HFFc6 (cell line): ENCODE results near the gene KCNIP3. TPM values are rescaled to one million over a fixed set of nuclear protein-coding genes. Genes with fewer than 3 reads are reported as not detected.

ENCODE experiments used
- DNase-seq: peaks from one replicate; pipeline ENCODE4 v3.0.0-alpha.2; 2018
- H3K27ac Mint-ChIP-seq: 2 replicates; pipeline ENCODE4 v1.8.0; 2020; ENCODE audit warnings: mild to moderate bottlenecking, mixed read lengths
- H3K27me3 Mint-ChIP-seq: 2 replicates; pipeline ENCODE4 v1.8.0; 2021; ENCODE audit warnings: mild to moderate bottlenecking, moderate library complexity, mixed read lengths; ENCODE audit not compliant: insufficient read depth
- H3K36me3 Mint-ChIP-seq: 2 replicates; pipeline ENCODE4 v1.8.0; 2021; ENCODE audit warnings: low read depth, mixed read lengths
- H3K4me1 Mint-ChIP-seq: 2 replicates; pipeline ENCODE4 v1.8.0; 2020; ENCODE audit warnings: low read depth, mixed read lengths
- H3K4me3 Mint-ChIP-seq: 2 replicates; pipeline ENCODE4 v1.8.0; 2020; ENCODE audit warnings: mild to moderate bottlenecking, moderate library complexity, mixed read lengths
- H3K9me3 Mint-ChIP-seq: 2 replicates; pipeline ENCODE4 v1.8.0; 2020; ENCODE audit warnings: mild to moderate bottlenecking, mixed read lengths
- CTCF ChIP-seq: fragments of 200-600 bp; sonication (generic); IDR thresholded peaks from 2 replicates; pipeline ENCODE4 v1.5.0; 2021; ENCODE audit warnings: antibody characterized with exemption, mild to moderate bottlenecking
- total RNA-seq, 6 experiments: library from RNA; stranded (reverse); fragmentation: NEBNext Ultra II Directional; extraction: Animal tissue kit (Norgen Biotek cat#: 25700); gene quantifications; 2 replicates in 1 of 6; 3 replicates in 5 of 6; pipeline ENCODE4 v1.2.3, GENCODE V29; 2021

Gene KCNIP3
- total RNA-seq, 6 experiments from 2014 or later: 0.56 to 2.4 (median 0.67) TPM

DNA sequence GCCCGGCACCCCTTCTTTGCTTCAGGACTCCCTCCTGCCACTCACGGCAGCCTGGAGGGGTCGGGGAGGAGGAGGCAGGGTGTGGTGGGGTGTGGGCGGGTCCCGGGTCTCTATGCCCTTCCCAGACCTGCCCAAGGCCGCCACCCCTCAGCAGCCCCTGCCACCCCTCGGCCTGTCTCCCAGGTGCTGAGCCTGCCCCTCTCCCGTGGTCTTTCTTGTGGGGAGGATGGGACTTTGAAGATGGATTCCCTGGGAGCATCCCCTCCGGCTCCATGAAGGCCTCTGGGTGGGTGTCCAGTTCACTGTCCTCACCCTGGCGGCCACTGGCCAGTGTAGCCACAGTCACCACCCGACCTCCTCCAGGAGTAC lies 23.2 kb downstream of the KCNIP3 start:
- Mint-ChIP-seq H3K4me3 (no peak overlapping the region), H3K27ac (no peak overlapping the region), H3K36me3 (no peaks in the 10 kb centered on the region), H3K9me3 (no peaks in the 10 kb centered on the region), H3K27me3 (peaks cover 11% of the 10 kb centered on the region), H3K4me1 (peaks cover 25% of the 10 kb centered on the region)
- no peak for TF ChIP-seq CTCF
- DNase-seq: no peak

GRCh38 chr2:95320986-95321767 lies 24.0 kb downstream of the KCNIP3 start:
- Mint-ChIP-seq H3K27ac (peak overlapping the region; percentile 51), H3K27me3 (peaks cover 11% of the 10 kb centered on the region), H3K36me3 (no peaks in the 10 kb centered on the region), H3K9me3 (no peaks in the 10 kb centered on the region; the same call in 1 of the 2 replicates), H3K4me3 (no peak overlapping the region), H3K4me1 (peaks cover 16% of the 10 kb centered on the region)
- no peak for TF ChIP-seq CTCF
- peak; percentile 40 for DNase-seq

- no peak for DNase-seq
- H3K9me3 Mint-ChIP-seq: no peaks in the 10 kb centered on the region; the same call in 1 of the 2 replicates
- no peaks in the 10 kb centered on the region for H3K36me3 Mint-ChIP-seq
- TF ChIP-seq CTCF: peak; percentile 72
- H3K27me3 Mint-ChIP-seq: peaks cover 9% of the 10 kb centered on the region
- no peak overlapping the region for H3K27ac Mint-ChIP-seq
- no peak overlapping the region for H3K4me3 Mint-ChIP-seq
- no peaks in the 10 kb centered on the region for H3K4me1 Mint-ChIP-seq
These were observed 26.4 kb downstream of the KCNIP3 start for GRCh38 chr2:95323347-95324155.

DNA sequence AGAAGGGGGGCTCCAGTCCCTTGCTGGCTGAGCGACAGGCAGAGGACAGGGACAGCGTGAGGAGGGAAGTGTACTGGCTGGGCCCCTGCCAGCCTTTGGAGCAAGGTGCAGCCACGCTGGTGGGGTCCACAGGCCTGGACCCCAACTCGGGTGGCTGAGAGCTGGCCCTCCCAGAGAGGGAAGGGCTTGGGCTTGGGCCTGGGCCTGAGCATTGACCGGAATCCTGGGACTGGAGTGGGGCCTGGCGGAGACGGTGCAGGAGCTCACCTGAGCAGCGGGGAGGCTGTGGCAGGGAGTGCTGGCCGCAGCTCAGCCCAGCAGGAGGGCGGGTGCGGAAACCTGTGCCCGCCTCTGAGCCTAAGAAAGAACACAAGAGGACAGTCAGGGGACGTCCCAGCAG lies 27.9 kb downstream of the KCNIP3 start:
- no peak for DNase-seq
- no peak overlapping the region for H3K27ac Mint-ChIP-seq
- no peak for TF ChIP-seq CTCF
- H3K4me1 Mint-ChIP-seq: no peaks in the 10 kb centered on the region
- H3K36me3 Mint-ChIP-seq: no peaks in the 10 kb centered on the region
- H3K9me3 Mint-ChIP-seq: no peaks in the 10 kb centered on the region; the same call in 1 of the 2 replicates
- H3K27me3 Mint-ChIP-seq: peaks cover 4% of the 10 kb centered on the region; the same call in 1 of the 2 replicates
- H3K4me3 Mint-ChIP-seq: no peak overlapping the region

DNA sequence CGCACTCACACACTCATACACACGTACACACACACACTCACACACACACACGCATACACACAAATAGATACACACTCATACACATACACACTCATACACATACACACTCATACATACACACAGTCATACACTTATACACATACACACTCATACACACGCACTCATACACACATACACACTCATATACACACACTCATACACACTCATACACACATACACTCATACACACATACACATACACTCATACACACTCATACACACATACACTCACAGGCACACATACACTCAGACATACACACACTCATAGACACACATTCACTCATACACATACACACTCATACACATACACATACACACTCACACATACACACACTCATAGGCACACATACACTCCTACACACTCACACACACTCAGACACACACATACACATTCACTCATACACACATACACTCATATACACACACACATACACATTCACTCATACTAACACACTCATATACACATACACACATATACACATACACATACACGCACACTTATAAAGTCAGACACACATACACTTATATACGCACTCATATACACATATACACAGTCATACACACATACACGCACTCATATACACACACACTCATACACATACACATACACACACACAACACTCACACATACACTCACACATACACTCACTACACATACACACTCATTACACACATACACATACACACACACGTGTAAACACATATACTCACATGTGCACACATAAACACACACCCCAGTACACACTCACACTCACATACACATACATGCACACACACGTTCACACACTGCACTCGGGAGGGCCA lies 28.7 kb downstream of the KCNIP3 start:
- no peak for TF ChIP-seq CTCF
- Mint-ChIP-seq H3K27me3 (peaks cover 6% of the 10 kb centered on the region; the same call in 1 of the 2 replicates), H3K4me3 (no peak overlapping the region), H3K36me3 (no peaks in the 10 kb centered on the region), H3K27ac (no peak overlapping the region), H3K9me3 (no peaks in the 10 kb centered on the region; the same call in 1 of the 2 replicates), H3K4me1 (no peaks in the 10 kb centered on the region)
- no peak for DNase-seq
